Activated CD8-positive, alpha-beta T cell treated with anti-CD3 and anti-CD28 coated beads, Interleukin-2, amount 10 ng/mL, durations not matched to agents 7 days and 5 days (primary cell): ENCODE results near the gene BBS9. TPM values are rescaled to one million over a fixed set of nuclear protein-coding genes. Genes with fewer than 3 reads are reported as not detected.

Experiments used
- ATAC-seq: fragments of 150-1000 bp; cut with Tn5 transposase; one replicate; pipeline ENCODE4 v1.10.0; 2021; ENCODE audit warnings: moderate library complexity
- CTCF ChIA-PET: fragments of 350-600 bp; sonication (Branson Sonifier 250); formaldehyde crosslinking; loops from one replicate; lab custom pipeline; 2021; ENCODE audit warnings: antibody characterized with exemption; lab: Charles Lee
- POLR2A ChIA-PET: fragments of 350-600 bp; sonication (Branson Sonifier 250); formaldehyde crosslinking; loops from one replicate; lab custom pipeline; 2021; ENCODE audit warnings: antibody characterized with exemption; lab: Charles Lee
- DNase-seq: peaks from one replicate; pipeline ENCODE4 v3.0.0-alpha.2; 2020
- H3K27ac Mint-ChIP-seq: one replicate; pipeline ENCODE4 v1.8.0; 2021; ENCODE audit warnings: mild to moderate bottlenecking, mixed read lengths
- H3K27me3 Mint-ChIP-seq: one replicate; pipeline ENCODE4 v1.8.0; 2021; ENCODE audit warnings: low read depth, mixed read lengths
- H3K36me3 Mint-ChIP-seq: one replicate; pipeline ENCODE4 v1.8.0; 2021; ENCODE audit warnings: low read depth, mixed read lengths
- H3K4me1 Mint-ChIP-seq: one replicate; pipeline ENCODE4 v1.8.0; 2021; ENCODE audit warnings: low read depth, mixed read lengths
- H3K4me3 Mint-ChIP-seq: one replicate; pipeline ENCODE4 v1.8.0; 2021; ENCODE audit warnings: mild to moderate bottlenecking, mixed read lengths
- H3K9me3 Mint-ChIP-seq: one replicate; pipeline ENCODE4 v1.8.0; 2022; ENCODE audit warnings: mixed read lengths; ENCODE audit not compliant: insufficient read depth
- total RNA-seq, 2 experiments: library from RNA; stranded (reverse); gene quantifications; one replicate each; pipeline ENCODE4 v1.2.3, GENCODE V29; 2021

The BBS9 gene
- total RNA-seq, 2 experiments from 2014 or later = 7.9 to 11.8 TPM

- ATAC-seq (no peak), DNase-seq (no peak)
- CTCF ChIA-PET = no interaction called here
- Mint-ChIP-seq H3K27me3 (no peaks in the 10 kb centered on the region), H3K27ac (no peak overlapping the region), H3K4me3 (no peak overlapping the region), H3K9me3 (no peaks in the 10 kb centered on the region), H3K36me3 (no peaks in the 10 kb centered on the region), H3K4me1 (no peaks in the 10 kb centered on the region)
- POLR2A ChIA-PET = no interaction called here
Measured at GRCh38 chr7:33604056-33604455, 474.7 kb downstream of the BBS9 start.

GRCh38 chr7:33610918-33611317 is 481.6 kb downstream of the BBS9 start:
- H3K9me3 Mint-ChIP-seq = no peaks in the 10 kb centered on the region
- ATAC-seq = no peak
- H3K27me3 Mint-ChIP-seq = no peaks in the 10 kb centered on the region
- no peak for DNase-seq
- CTCF ChIA-PET = no interaction called here
- H3K4me1 Mint-ChIP-seq = no peaks in the 10 kb centered on the region
- H3K27ac Mint-ChIP-seq = no peak overlapping the region
- POLR2A ChIA-PET = no interaction called here
- no peaks in the 10 kb centered on the region for H3K36me3 Mint-ChIP-seq
- no peak overlapping the region for H3K4me3 Mint-ChIP-seq

- H3K27me3 Mint-ChIP-seq = no peaks in the 10 kb centered on the region
- CTCF ChIA-PET = no interaction called here
- H3K36me3 Mint-ChIP-seq = no peaks in the 10 kb centered on the region
- POLR2A ChIA-PET = no interaction called here
- H3K4me3 Mint-ChIP-seq = no peak overlapping the region
- no peak for ATAC-seq
- no peaks in the 10 kb centered on the region for H3K4me1 Mint-ChIP-seq
- H3K27ac Mint-ChIP-seq = no peak overlapping the region
- DNase-seq = no peak
- H3K9me3 Mint-ChIP-seq = no peaks in the 10 kb centered on the region
Measured at GRCh38 chr7:33612442-33612841, 483.1 kb downstream of the BBS9 start.

GRCh38 chr7:33614357-33615117 is 485.2 kb downstream of the BBS9 start:
- Mint-ChIP-seq H3K4me3 (no peak overlapping the region), H3K27me3 (no peaks in the 10 kb centered on the region), H3K27ac (no peak overlapping the region), H3K9me3 (no peaks in the 10 kb centered on the region), H3K4me1 (no peaks in the 10 kb centered on the region), H3K36me3 (no peaks in the 10 kb centered on the region)
- DNase-seq (no peak), ATAC-seq (no peak)
- ChIA-PET POLR2A (no interaction called here), CTCF (no interaction called here)

GRCh38 chr7:33616752-33617151 is 487.4 kb downstream of the BBS9 start:
- ChIA-PET POLR2A (no interaction called here), CTCF (no interaction called here)
- H3K9me3 Mint-ChIP-seq = no peaks in the 10 kb centered on the region
- H3K27ac Mint-ChIP-seq = no peak overlapping the region
- H3K36me3 Mint-ChIP-seq = no peaks in the 10 kb centered on the region
- no peaks in the 10 kb centered on the region for H3K4me1 Mint-ChIP-seq
- H3K27me3 Mint-ChIP-seq = no peaks in the 10 kb centered on the region
- ATAC-seq (no peak), DNase-seq (no peak)
- no peak overlapping the region for H3K4me3 Mint-ChIP-seq

- ATAC-seq (no peak), DNase-seq (no peak)
- Mint-ChIP-seq H3K27me3 (no peaks in the 10 kb centered on the region), H3K36me3 (no peaks in the 10 kb centered on the region), H3K4me3 (no peak overlapping the region), H3K27ac (no peak overlapping the region), H3K9me3 (no peaks in the 10 kb centered on the region), H3K4me1 (no peaks in the 10 kb centered on the region)
- POLR2A ChIA-PET = no interaction called here
- CTCF ChIA-PET = no interaction called here
Measured at GRCh38 chr7:33619264-33619663, 489.9 kb downstream of the BBS9 start.

- Mint-ChIP-seq H3K36me3 (no peaks in the 10 kb centered on the region), H3K4me3 (no peak overlapping the region), H3K27me3 (no peaks in the 10 kb centered on the region), H3K9me3 (no peaks in the 10 kb centered on the region), H3K4me1 (no peaks in the 10 kb centered on the region), H3K27ac (no peak overlapping the region)
- ChIA-PET CTCF (no interaction called here), POLR2A (no interaction called here)
- no peak for DNase-seq
- ATAC-seq = no peak
Measured at GRCh38 chr7:33623267-33623666, 493.9 kb downstream of the BBS9 start.

- CTCF ChIA-PET = no interaction called here
- no peaks in the 10 kb centered on the region for H3K9me3 Mint-ChIP-seq
- no peak for DNase-seq
- no peak overlapping the region for H3K4me3 Mint-ChIP-seq
- POLR2A ChIA-PET = no interaction called here
- no peaks in the 10 kb centered on the region for H3K36me3 Mint-ChIP-seq
- H3K4me1 Mint-ChIP-seq = no peaks in the 10 kb centered on the region
- ATAC-seq = no peak
- no peak overlapping the region for H3K27ac Mint-ChIP-seq
- H3K27me3 Mint-ChIP-seq = no peaks in the 10 kb centered on the region
Measured at GRCh38 chr7:33624215-33624614, 494.9 kb downstream of the BBS9 start.

GRCh38 chr7:33626869-33627268 is 497.5 kb downstream of the BBS9 start:
- ChIA-PET POLR2A (no interaction called here), CTCF (no interaction called here)
- DNase-seq (no peak), ATAC-seq (no peak)
- no peaks in the 10 kb centered on the region for H3K36me3 Mint-ChIP-seq
- H3K27ac Mint-ChIP-seq = no peak overlapping the region
- no peaks in the 10 kb centered on the region for H3K4me1 Mint-ChIP-seq
- no peak overlapping the region for H3K4me3 Mint-ChIP-seq
- H3K27me3 Mint-ChIP-seq = no peaks in the 10 kb centered on the region
- H3K9me3 Mint-ChIP-seq = no peaks in the 10 kb centered on the region

GRCh38 chr7:33627741-33628140 is 498.4 kb downstream of the BBS9 start:
- CTCF ChIA-PET = no interaction called here
- Mint-ChIP-seq H3K4me3 (no peak overlapping the region), H3K4me1 (no peaks in the 10 kb centered on the region), H3K27me3 (no peaks in the 10 kb centered on the region), H3K36me3 (no peaks in the 10 kb centered on the region), H3K27ac (no peak overlapping the region), H3K9me3 (no peaks in the 10 kb centered on the region)
- no peak for ATAC-seq
- DNase-seq = no peak
- POLR2A ChIA-PET = no interaction called here

GRCh38 chr7:33628894-33629293 is 499.5 kb downstream of the BBS9 start:
- DNase-seq (no peak), ATAC-seq (no peak)
- no peaks in the 10 kb centered on the region for H3K27me3 Mint-ChIP-seq
- no peak overlapping the region for H3K4me3 Mint-ChIP-seq
- no peaks in the 10 kb centered on the region for H3K9me3 Mint-ChIP-seq
- POLR2A ChIA-PET = no interaction called here
- no peaks in the 10 kb centered on the region for H3K36me3 Mint-ChIP-seq
- CTCF ChIA-PET = interaction anchor here (1.2 kb wide), 1 partner anchor 304 kb away, joined by 3 read pairs; no protein-coding TSS in a partner anchor
- H3K4me1 Mint-ChIP-seq = no peaks in the 10 kb centered on the region
- no peak overlapping the region for H3K27ac Mint-ChIP-seq

- DNase-seq (no peak), ATAC-seq (no peak)
- no peak overlapping the region for H3K4me3 Mint-ChIP-seq
- ChIA-PET POLR2A (no interaction called here), CTCF (no interaction called here)
- no peak overlapping the region for H3K27ac Mint-ChIP-seq
- H3K27me3 Mint-ChIP-seq = no peaks in the 10 kb centered on the region
- no peaks in the 10 kb centered on the region for H3K9me3 Mint-ChIP-seq
- no peaks in the 10 kb centered on the region for H3K36me3 Mint-ChIP-seq
- H3K4me1 Mint-ChIP-seq = no peaks in the 10 kb centered on the region
Measured at GRCh38 chr7:33630359-33630758, 501.0 kb downstream of the BBS9 start.

- H3K27ac Mint-ChIP-seq = no peak overlapping the region
- ATAC-seq (no peak), DNase-seq (no peak)
- H3K4me1 Mint-ChIP-seq = no peaks in the 10 kb centered on the region
- no peaks in the 10 kb centered on the region for H3K27me3 Mint-ChIP-seq
- no peaks in the 10 kb centered on the region for H3K36me3 Mint-ChIP-seq
- H3K4me3 Mint-ChIP-seq = no peak overlapping the region
- POLR2A ChIA-PET = no interaction called here
- no peaks in the 10 kb centered on the region for H3K9me3 Mint-ChIP-seq
- CTCF ChIA-PET = no interaction called here
Measured at GRCh38 chr7:33632322-33632721, 503.0 kb downstream of the BBS9 start.
